ENCODE measurements around the gene YIF1A.

DNA sequence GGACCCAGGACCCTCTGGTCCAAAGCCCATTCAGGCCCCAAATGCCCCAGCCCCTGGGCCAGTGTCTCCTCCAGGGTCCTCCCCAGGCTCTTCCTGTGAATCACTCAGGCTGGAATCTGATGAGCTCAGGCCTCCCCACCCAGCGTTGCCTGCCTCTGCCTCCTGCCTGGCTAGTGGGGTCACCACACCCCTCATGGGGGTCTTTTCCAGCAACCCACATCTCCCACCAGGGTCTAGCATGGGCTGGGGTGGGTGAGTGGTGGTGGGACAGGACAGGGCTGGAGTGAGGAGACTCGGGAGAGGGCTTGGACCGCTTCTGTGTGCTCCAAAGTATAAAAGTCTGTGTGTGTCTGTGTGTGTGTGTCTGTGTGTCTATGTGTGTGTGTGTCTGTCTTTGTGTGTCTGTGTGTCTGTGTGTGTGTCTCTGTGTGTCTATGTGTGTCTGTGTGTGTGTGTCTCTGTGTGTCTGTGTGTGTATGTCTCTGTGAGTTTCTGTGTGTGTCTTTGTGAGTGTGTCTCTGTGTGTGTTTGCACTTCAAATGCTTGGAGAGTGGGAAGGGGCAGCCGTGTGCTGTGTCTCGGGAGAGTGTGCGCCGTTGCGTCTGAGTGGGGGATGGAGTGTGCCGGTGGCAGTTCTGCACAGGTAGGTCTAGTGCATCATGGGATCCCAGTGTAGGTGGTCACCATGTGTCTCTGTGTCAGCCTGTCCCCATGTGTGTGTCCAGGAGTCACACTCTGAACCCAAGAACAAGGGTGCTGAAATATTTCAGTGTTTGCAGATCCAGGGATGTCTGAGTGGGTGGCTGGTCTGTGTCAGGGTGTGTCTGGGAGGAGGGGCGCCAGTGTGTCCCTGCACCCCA lies 38.5 kb upstream of the YIF1A start:
- TF ChIP-seq, protein P1, sequence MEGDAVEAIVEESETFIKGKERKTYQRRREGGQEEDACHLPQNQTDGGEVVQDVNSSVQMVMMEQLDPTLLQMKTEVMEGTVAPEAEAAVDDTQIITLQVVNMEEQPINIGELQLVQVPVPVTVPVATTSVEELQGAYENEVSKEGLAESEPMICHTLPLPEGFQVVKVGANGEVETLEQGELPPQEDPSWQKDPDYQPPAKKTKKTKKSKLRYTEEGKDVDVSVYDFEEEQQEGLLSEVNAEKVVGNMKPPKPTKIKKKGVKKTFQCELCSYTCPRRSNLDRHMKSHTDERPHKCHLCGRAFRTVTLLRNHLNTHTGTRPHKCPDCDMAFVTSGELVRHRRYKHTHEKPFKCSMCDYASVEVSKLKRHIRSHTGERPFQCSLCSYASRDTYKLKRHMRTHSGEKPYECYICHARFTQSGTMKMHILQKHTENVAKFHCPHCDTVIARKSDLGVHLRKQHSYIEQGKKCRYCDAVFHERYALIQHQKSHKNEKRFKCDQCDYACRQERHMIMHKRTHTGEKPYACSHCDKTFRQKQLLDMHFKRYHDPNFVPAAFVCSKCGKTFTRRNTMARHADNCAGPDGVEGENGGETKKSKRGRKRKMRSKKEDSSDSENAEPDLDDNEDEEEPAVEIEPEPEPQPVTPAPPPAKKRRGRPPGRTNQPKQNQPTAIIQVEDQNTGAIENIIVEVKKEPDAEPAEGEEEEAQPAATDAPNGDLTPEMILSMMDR (IDR thresholded peaks at IDR 0.05): no peak
- TF ChIP-seq ZFX (IDR thresholded peaks at IDR 0.05; ENCODE audit: borderline replicate concordance): no peak
